OCI-LY7 (cell line): ENCODE measurements around the gene RAD9B. TPM values are rescaled to one million over a fixed set of nuclear protein-coding genes. Genes with fewer than 3 reads are reported as not detected.

Source experiments
- BruUV-seq: library from RNA; stranded (reverse); fragments of 400-500 nt; replicated peaks from 2 replicates; lab custom pipeline; 2021; lab: Mats Ljungman, UMichigan
- CTCF ChIA-PET: fragments of 300-600 bp; sonication (Branson Sonifier 250); formaldehyde crosslinking; loops from one replicate; lab custom pipeline; 2022; ENCODE audit warnings: antibody characterized with exemption; ENCODE audit not compliant: unreplicated experiment; lab: Charles Lee
- POLR2A ChIA-PET: fragments of 300-600 bp; sonication (Branson Sonifier 250); formaldehyde crosslinking; loops from one replicate; lab custom pipeline; 2022; ENCODE audit warnings: antibody characterized with exemption; lab: Charles Lee
- DNase-seq: peaks from one replicate; pipeline ENCODE4 v3.0.0-alpha.2; 2015; ENCODE audit warnings: low spot score
- H2AFZ ChIP-seq: fragments of 200-600 bp; sonication (generic), shearing (Covaris generic); 2 replicates; pipeline ENCODE4 v1.6.1; 2014; ENCODE audit warnings: mild to moderate bottlenecking, antibody characterized with exemption, low read length, moderate library complexity
- H3K27ac ChIP-seq: fragments of 200-600 bp; sonication (generic); 2 replicates; pipeline ENCODE4 v1.5.1; 2014; ENCODE audit warnings: mixed run types, low read depth, mild to moderate bottlenecking, moderate library complexity, low read length, inconsistent platforms; ENCODE audit not compliant: poor library complexity, severe bottlenecking
- H3K36me3 ChIP-seq: fragments of 200-600 bp; sonication (generic); 2 replicates; pipeline ENCODE4 v1.6.1; 2014; ENCODE audit warnings: mild to moderate bottlenecking, antibody characterized with exemption, low read length, moderate library complexity, mixed read lengths; ENCODE audit not compliant: insufficient read depth
- H3K4me1 ChIP-seq: fragments of 200-600 bp; sonication (generic); 2 replicates; pipeline ENCODE4 v1.5.1; 2014; ENCODE audit warnings: mild to moderate bottlenecking, low read length; ENCODE audit not compliant: insufficient read depth, poor library complexity, severe bottlenecking
- H3K4me2 ChIP-seq: fragments of 200-600 bp; sonication (generic); 2 replicates; pipeline ENCODE4 v1.6.1; 2014; ENCODE audit warnings: mild to moderate bottlenecking, low read length
- H3K4me3 ChIP-seq: fragments of 200-600 bp; sonication (generic); 2 replicates; pipeline ENCODE4 v1.5.1; 2014; ENCODE audit warnings: mild to moderate bottlenecking, low read depth, low read length; ENCODE audit not compliant: poor library complexity, severe bottlenecking
- H3K79me2 ChIP-seq: fragments of 200-600 bp; sonication (generic); 2 replicates; pipeline ENCODE4 v1.6.1; 2016; ENCODE audit warnings: low read depth, mild to moderate bottlenecking, low read length, moderate library complexity, mixed read lengths; ENCODE audit not compliant: insufficient read depth
- H3K9me2 ChIP-seq: fragments of 200-600 bp; sonication (generic); 2 replicates; pipeline ENCODE4 v1.6.1; 2016; ENCODE audit warnings: mild to moderate bottlenecking, low read length, mixed read lengths; ENCODE audit not compliant: insufficient read depth
- H3K9me3 ChIP-seq: fragments of 200-600 bp; sonication (generic); 2 replicates; pipeline ENCODE4 v1.6.1; 2014; ENCODE audit warnings: mild to moderate bottlenecking, mixed run types, low read length, mixed read lengths
- H4K20me1 ChIP-seq: fragments of 200-600 bp; sonication (generic); 2 replicates; pipeline ENCODE4 v1.6.1; 2014; ENCODE audit warnings: mild to moderate bottlenecking, antibody characterized with exemption, low read length, moderate library complexity, mixed read lengths; ENCODE audit not compliant: insufficient read depth
- EZH2phosphoT487 ChIP-seq: fragments of 200-600 bp; sonication (generic); IDR thresholded peaks from 2 replicates; pipeline ENCODE4 v1.6.1; 2018; ENCODE audit warnings: low read depth, borderline replicate concordance, mild to moderate bottlenecking, mixed run types, antibody characterized with exemption, low read length, moderate library complexity, mixed read lengths
- intact Hi-C: fragments of 100-400 bp; cut with micrococcal nuclease; formaldehyde crosslinking; loops from one replicate; pipeline ENCODE4 v1.10.0; 2022; ENCODE audit not compliant: unreplicated experiment
- total RNA-seq, 2 experiments: library from RNA; depleted of rRNA in 1 of 2; stranded (reverse); fragments of >200 nt in 1 of 2; shearing (Covaris generic) in 1 of 2; gene quantifications; 2 replicates each; pipeline ENCODE4 v1.2.3, GENCODE V29; 2014 to 2022
- TF ChIP-seq, protein P1 (sequence below): fragments of 200-600 bp; sonication (generic); conservative IDR thresholded peaks from 2 replicates; pipeline ENCODE4 v1.5.1; 2014; ENCODE audit warnings: mild to moderate bottlenecking, antibody characterized with exemption, low read length, moderate library complexity, mixed read lengths

RAD9B gene
- total RNA-seq, 2 experiments from 2014 or later = 0.76 to 3.0 TPM

DNA sequence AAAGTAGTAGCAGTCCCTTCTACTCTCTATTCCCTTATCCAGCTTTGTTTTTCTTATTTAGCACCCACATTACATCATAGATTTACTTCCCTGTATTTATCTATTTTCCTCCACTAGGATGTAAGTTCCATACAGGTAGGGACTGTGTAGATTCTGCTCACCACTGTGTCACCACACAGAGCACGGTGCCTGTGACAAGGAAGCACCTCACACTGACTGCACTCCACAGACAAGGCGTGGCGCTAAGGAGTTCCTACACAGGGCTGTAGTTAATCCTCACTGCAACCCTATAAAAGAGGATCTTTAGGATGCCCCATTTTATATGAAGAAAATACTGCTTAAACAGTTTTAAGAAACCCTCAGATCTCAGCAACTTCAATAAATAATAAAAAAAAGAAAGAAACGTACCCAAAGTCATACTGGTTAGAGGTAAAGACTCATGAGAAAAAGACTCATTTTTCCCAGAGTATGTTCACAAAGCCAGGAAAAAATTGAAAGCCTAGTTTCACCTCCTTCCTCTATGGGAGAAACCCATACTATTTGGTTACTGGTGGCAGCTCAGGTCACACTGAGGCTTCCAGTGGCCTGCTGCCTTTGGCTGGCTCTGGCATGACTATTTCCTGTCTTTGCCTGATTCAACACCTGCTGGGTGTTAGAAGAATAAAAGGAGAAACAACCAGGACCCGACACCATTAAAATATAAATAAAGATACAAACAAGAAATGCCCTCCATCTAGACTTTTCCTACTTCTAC lies 36.9 kb downstream of the RAD9B start:
- Histone ChIP-seq H3K27ac (no peak overlapping the region), H3K4me1 (peaks cover 12% of the 10 kb centered on the region), H3K4me3 (no peak overlapping the region), H3K4me2 (no peak overlapping the region), H4K20me1 (no peaks in the 10 kb centered on the region), H3K36me3 (peaks cover 86% of the 10 kb centered on the region), H3K9me3 (no peaks in the 10 kb centered on the region), H2AFZ (no peak overlapping the region), H3K79me2 (peaks cover 13% of the 10 kb centered on the region; the same call in 1 of the 2 replicates), H3K9me2 (no peaks in the 10 kb centered on the region)
- no peak for TF ChIP-seq EZH2phosphoT487
- TF ChIP-seq, protein P1, sequence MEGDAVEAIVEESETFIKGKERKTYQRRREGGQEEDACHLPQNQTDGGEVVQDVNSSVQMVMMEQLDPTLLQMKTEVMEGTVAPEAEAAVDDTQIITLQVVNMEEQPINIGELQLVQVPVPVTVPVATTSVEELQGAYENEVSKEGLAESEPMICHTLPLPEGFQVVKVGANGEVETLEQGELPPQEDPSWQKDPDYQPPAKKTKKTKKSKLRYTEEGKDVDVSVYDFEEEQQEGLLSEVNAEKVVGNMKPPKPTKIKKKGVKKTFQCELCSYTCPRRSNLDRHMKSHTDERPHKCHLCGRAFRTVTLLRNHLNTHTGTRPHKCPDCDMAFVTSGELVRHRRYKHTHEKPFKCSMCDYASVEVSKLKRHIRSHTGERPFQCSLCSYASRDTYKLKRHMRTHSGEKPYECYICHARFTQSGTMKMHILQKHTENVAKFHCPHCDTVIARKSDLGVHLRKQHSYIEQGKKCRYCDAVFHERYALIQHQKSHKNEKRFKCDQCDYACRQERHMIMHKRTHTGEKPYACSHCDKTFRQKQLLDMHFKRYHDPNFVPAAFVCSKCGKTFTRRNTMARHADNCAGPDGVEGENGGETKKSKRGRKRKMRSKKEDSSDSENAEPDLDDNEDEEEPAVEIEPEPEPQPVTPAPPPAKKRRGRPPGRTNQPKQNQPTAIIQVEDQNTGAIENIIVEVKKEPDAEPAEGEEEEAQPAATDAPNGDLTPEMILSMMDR = no peak
- POLR2A ChIA-PET = interaction anchor here (0.5 to 0.7 kb wide), 2 partner anchors 32 to 64 kb away, joined by 3 to 4 read pairs; no protein-coding TSS in a partner anchor
- intact Hi-C loops = no loop called here
- DNase-seq = no peak
- no TSS peak for BruUV-seq
- CTCF ChIA-PET = no interaction called here

DNA sequence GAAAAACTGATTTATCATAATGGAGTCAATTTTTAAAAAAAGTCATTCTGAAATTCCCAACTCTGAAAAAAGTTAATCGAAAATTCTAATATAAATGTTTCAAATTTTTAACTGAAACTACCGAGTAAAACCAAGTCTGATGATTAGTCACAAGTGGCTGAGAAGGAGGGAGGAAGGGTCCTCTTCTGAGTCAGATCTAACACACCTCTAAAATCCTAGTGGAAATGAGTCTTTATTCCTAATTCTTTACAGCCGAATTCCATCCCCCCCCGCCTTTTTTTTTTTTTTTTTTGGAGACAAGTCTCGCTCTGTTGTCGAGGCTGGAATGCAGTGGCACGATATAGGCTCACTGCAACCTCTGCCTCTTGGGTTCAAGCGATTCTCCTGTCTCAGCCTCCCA lies 37.9 kb downstream of the RAD9B start:
- no peak for DNase-seq
- no peaks in the 10 kb centered on the region for H4K20me1 ChIP-seq
- H3K36me3 ChIP-seq = peaks cover 84% of the 10 kb centered on the region
- no peak overlapping the region for H3K27ac ChIP-seq
- ChIA-PET POLR2A (interaction anchor here (0.6 kb wide), 2 partner anchors 67 to 231 kb away, joined by 3 to 8 read pairs; no protein-coding TSS in a partner anchor), CTCF (no interaction called here)
- intact Hi-C loops = no loop called here
- H3K4me1 ChIP-seq = peaks cover 12% of the 10 kb centered on the region
- BruUV-seq = no TSS peak
- H2AFZ ChIP-seq = no peak overlapping the region
- TF ChIP-seq EZH2phosphoT487 = no peak
- TF ChIP-seq, protein P1 = no peak
- H3K79me2 ChIP-seq = peaks cover 12% of the 10 kb centered on the region; the same call in 1 of the 2 replicates
- no peak overlapping the region for H3K4me2 ChIP-seq
- H3K4me3 ChIP-seq = no peak overlapping the region
- no peaks in the 10 kb centered on the region for H3K9me2 ChIP-seq
- no peaks in the 10 kb centered on the region for H3K9me3 ChIP-seq
